HK-2 (cell line): ENCODE measurements around the gene CADPS2.

Experiments used
- DNase-seq: peaks from one replicate; pipeline ENCODE4 v3.0.0-alpha.2; 2018; ENCODE audit not compliant: unreplicated experiment

CADPS2 gene

GRCh38 chr7:122369756-122370155, 516.5 kb downstream of the CADPS2 start:
- DNase-seq, result no peak

GRCh38 chr7:122364761-122365280, 521.4 kb downstream of the CADPS2 start:
- no peak for DNase-seq

DNA sequence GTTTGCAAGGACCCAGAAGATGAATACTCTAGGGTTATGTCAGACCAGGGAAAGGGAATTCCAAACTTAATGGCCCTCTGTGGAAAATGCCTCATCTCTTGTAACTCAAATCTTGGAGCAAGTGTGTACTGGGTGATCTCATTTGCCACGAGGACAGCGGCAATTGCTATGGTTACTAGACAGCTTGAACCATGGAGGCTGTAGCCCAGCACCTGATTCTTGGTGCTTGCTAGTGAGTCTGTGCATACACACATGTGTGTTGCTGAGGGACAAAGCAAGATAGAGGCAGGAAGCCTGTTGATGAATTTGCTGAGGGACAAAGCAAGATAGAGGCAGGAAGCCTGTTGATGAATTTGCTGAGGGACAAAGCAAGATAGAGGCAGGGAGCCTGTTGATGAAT, 523.1 kb downstream of the CADPS2 start:
- DNase-seq, result no peak

DNA sequence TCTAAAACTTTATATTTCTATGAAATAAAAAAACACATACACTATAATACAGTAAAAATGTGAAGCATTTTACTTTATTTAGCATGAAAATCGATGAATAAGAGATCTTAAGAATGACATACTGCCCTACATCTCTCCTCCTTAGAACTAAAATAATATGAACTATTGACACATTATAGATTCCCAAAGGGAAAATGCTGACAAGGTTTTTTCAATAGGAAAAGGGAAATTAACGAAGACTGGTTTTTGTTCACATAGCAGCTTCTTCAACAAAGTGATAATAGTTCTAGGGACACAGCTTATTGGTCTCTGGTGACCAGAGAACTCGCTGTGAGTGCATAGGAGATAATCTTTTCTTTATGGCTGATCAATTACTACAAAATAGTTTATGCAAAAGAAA, 523.8 kb downstream of the CADPS2 start:
- no peak for DNase-seq

- no peak for DNase-seq
Observed at GRCh38 chr7:122354656-122355055, 531.6 kb downstream of the CADPS2 start.

DNA sequence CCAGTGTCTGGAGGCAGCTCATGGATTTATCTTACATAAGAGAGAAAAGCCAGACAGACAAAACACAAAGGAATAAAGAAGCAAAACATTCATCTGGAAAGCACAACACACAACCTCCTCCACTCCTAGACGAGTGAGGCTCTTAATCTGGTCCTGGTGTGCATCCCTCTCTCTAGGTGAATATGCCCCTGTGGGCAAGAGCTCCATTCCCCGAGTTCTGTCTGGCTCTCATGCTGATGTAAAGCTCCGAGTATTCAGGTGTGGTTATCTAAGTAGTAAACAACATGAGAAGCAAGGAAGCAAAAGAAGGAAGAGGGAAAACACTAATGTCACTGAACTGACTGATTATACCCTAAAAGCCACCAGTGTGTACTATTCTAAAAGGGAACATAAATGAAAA, 533.8 kb downstream of the CADPS2 start:
- DNase-seq, result no peak

DNA sequence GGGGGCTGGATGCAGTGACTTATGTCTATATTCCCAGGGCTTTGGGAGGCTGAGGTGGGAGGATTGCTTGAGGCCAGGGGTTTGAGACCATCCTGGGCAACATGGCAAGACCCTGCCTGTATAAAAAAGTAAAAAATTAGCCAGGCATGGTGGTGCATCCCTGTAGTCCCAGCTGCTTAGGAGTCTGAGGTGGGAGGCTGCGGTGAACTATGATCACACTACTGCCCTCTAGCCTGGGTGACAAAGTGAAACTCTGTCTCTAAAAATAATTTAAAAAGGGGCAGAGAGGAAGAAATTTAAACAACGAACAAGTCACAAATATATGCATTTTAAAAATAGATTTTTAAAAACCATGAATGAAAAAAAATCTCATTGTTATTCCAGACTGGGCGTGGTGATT, 535.6 kb downstream of the CADPS2 start:
- DNase-seq, result no peak

GRCh38 chr7:122344303-122344620, 542.0 kb downstream of the CADPS2 start:
- DNase-seq, result no peak

GRCh38 chr7:122343601-122344302, 542.5 kb downstream of the CADPS2 start:
- no peak for DNase-seq

- DNase-seq, result no peak
Observed at GRCh38 chr7:122340427-122340826, 545.8 kb downstream of the CADPS2 start.

DNA sequence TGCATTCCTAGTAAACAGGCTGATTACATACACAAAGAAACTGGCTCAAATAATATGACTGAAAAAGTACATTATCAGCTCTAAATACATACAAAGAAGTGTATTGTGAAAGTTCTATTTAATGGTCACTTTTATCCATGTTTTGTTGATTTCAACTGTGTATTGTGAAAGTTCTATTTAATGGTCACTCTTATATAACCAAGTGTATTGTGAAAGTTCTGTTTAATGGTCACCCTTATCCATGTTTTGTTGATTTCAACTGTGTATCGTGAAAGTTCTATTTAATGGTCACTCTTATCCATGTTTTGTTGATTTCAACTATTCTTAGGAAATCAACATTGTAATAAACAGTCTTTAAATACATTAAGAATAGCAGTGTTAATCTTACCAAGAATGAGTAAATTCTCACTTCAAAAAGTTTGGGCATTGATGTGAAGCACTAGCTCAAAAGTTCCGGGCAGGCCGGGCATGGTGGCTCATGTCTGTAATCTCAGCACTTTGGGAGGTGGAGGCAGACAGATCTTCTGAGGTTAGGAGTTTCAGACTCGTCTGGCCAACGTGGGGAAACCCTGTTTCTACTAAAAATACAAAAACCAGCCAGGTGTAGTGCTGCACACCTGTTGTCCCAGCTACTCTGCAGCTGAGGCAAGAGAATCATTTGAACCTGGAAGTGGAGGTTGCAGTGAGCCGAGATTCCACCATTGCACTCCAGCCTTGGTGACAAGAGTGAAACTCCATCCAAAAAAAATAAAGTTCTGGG, 546.9 kb downstream of the CADPS2 start:
- DNase-seq, result no peak

DNA sequence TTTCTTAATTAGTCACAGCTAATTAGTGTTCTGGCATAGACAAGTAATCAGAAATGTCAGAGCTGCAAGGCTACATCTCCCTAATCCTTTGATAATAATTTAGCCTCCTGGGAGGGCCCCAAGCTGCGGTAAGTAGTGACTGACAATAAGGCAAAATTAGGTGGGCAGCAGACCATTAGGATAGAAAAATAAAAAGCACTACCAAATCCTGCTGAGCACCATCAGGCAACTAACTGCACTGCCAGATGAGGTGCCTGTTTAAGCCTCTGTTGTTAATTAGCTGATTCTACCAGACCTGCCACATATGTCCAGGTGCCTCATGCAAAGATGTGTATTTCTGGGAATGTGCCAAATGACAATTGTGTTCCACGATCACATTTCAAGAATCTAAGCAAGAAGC, 549.2 kb downstream of the CADPS2 start:
- DNase-seq, result no peak

DNA sequence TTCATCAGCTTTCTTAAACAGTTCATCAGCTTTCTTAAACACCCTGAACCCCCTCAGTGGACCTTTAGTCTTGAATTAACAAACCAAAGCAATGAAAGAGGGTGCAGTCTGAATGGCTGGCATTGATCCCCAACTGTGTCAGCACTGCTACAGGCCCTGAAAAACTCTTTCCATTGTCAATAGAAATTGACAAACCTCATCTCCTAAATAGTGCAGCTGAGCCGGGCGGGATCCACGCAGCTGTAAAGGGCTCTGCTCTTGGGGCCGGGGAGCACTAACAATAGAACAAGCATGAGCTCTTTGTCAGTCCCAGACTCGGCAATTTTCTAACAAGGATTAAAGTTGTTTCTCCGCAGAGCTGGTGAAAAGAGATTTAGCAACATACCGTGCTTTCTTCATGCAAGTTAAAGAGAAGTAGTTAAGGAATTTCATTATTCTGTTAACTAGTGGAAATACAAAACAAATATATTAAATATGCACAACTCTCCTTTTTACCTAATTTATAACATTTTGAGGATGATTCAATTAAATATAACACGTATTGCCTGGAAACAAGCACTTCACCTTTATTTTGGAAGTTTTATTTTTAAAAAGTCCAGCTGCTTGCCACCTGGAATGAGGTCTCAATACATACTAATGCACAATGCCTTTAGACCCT, 557.0 kb downstream of the CADPS2 start:
- no peak for DNase-seq

- DNase-seq, result no peak
Observed at GRCh38 chr7:122327969-122328368, 558.3 kb downstream of the CADPS2 start.

- no peak for DNase-seq
Observed at GRCh38 chr7:122316467-122317388, 569.5 kb downstream of the CADPS2 start.

DNA sequence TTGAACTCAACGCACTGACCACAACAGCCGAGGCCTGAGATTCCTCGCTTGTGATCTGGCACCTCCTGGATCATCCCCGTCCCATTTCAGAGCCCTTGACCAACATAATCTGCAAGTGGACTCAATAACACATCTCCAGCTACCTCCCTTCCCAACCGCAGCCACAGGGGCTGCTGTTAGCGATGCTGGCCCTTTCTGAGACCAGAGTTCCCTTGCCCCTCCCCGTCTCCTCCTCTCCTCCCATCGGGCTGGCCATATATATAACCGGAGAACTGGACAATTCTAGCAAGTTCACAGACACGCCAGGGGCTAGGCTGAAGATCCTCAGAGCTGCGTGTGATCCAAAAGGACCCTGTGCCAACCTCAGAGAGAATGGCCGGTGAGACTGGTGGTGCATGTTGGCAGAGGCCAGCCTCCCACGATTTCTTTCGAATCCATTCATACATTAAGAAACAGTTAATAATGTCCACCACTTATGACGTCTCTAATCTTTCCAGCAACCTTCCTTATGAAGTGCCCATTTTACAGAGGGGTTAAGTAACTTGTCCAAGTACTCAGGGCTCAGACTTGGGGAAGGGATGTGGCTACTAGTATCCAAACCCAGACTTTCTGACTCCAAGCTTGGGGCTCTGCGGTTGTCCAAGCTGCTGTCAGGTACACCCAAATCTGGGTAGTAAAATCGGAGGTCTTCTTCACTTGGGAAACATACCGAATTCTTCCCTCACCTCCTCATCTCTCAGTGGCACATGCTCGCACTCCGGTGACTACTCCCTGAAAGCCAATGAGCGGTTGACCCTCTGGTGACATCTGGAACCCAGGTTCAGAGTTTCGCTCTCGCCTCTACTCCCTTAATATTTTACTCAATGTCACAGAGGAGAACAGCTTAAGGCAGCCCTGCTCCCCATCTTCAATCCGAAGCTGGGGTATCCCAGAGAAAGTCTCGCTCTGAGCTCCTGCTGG, 570.5 kb downstream of the CADPS2 start:
- DNase-seq, result no peak

- no peak for DNase-seq
Observed at GRCh38 chr7:122314284-122314683, 572.0 kb downstream of the CADPS2 start.

DNA sequence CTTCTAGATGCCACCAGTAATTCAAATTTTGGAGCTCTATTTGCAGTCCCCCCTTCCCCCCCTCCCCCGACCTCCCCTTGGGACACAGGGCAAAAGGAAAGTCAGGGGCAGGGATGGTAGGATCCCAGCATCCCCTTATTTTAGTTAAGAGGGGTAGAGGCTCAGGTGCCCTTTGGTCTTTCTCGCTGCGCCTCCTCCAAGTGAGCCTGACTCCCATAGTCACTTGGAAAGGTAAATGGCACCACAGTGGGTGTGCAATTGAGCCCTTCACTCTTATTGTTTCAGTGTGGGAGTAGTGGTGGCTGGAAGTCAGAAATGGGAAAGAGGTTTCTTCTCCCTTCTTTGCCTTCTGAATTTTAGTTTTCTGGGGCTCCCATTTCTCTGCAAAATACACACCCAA, 573.5 kb downstream of the CADPS2 start:
- no peak for DNase-seq

- DNase-seq, result no peak
Observed at GRCh38 chr7:122311734-122312450, 574.4 kb downstream of the CADPS2 start.
